Panc1 (cell line): ENCODE measurements around the gene CEND1.

Source experiments
- TF ChIP-seq, protein P1 (sequence below): fragments of 450-650 bp; IDR thresholded peaks from 2 replicates; pipeline ENCODE4 v1.5.1; 2017; ENCODE audit warnings: mild to moderate bottlenecking
- TF ChIP-seq, protein P2 (sequence below), 2 experiments: IDR thresholded peaks; 2 replicates each; pipeline ENCODE4 v1.6.1; 2011 to 2012; ENCODE audit warnings: low read depth in 2 of 2, control low read depth in 1 of 2, low read length in 1 of 2, mild to moderate bottlenecking in 1 of 2, moderate library complexity in 1 of 2; ENCODE audit not compliant: insufficient read depth in 1 of 2

DNA sequence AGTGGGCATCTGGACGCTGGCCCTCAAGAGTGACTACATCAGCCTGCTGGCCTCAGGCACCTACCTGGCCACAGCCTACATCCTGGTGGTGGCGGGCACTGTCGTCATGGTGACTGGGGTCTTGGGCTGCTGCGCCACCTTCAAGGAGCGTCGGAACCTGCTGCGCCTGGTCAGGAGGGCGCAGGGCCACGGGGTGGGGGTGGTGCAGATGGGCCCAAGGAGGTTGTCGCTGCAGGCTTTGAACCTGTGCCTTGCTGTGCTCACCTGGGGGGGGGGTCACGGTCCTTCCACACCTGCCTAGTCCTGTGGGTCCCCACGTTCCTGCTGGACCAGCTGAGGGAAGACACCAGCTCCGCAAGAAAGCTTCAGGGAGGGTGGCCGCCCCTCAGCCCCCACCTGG, 46.4 kb upstream of the CEND1 start:
- TF ChIP-seq, protein P1, sequence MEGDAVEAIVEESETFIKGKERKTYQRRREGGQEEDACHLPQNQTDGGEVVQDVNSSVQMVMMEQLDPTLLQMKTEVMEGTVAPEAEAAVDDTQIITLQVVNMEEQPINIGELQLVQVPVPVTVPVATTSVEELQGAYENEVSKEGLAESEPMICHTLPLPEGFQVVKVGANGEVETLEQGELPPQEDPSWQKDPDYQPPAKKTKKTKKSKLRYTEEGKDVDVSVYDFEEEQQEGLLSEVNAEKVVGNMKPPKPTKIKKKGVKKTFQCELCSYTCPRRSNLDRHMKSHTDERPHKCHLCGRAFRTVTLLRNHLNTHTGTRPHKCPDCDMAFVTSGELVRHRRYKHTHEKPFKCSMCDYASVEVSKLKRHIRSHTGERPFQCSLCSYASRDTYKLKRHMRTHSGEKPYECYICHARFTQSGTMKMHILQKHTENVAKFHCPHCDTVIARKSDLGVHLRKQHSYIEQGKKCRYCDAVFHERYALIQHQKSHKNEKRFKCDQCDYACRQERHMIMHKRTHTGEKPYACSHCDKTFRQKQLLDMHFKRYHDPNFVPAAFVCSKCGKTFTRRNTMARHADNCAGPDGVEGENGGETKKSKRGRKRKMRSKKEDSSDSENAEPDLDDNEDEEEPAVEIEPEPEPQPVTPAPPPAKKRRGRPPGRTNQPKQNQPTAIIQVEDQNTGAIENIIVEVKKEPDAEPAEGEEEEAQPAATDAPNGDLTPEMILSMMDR = no peak
- TF ChIP-seq, protein P2, sequence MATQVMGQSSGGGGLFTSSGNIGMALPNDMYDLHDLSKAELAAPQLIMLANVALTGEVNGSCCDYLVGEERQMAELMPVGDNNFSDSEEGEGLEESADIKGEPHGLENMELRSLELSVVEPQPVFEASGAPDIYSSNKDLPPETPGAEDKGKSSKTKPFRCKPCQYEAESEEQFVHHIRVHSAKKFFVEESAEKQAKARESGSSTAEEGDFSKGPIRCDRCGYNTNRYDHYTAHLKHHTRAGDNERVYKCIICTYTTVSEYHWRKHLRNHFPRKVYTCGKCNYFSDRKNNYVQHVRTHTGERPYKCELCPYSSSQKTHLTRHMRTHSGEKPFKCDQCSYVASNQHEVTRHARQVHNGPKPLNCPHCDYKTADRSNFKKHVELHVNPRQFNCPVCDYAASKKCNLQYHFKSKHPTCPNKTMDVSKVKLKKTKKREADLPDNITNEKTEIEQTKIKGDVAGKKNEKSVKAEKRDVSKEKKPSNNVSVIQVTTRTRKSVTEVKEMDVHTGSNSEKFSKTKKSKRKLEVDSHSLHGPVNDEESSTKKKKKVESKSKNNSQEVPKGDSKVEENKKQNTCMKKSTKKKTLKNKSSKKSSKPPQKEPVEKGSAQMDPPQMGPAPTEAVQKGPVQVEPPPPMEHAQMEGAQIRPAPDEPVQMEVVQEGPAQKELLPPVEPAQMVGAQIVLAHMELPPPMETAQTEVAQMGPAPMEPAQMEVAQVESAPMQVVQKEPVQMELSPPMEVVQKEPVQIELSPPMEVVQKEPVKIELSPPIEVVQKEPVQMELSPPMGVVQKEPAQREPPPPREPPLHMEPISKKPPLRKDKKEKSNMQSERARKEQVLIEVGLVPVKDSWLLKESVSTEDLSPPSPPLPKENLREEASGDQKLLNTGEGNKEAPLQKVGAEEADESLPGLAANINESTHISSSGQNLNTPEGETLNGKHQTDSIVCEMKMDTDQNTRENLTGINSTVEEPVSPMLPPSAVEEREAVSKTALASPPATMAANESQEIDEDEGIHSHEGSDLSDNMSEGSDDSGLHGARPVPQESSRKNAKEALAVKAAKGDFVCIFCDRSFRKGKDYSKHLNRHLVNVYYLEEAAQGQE (IDR thresholded peaks at IDR 0.05; ENCODE audit: insufficient read depth in 1 of 2, low read depth in 2 of 2, low read length in 1 of 2) = no peak
